Measurements from ENCODE around the gene SEMA3C. TPM values are rescaled to one million over a fixed set of nuclear protein-coding genes. Genes with fewer than 3 reads are reported as not detected.

Gene SEMA3C
- polyA plus RNA-seq, 1 donor, result 70.6 TPM

- no peaks in the 10 kb centered on the region for H3K4me1 ChIP-seq (ENCODE audit: control insufficient read depth, insufficient read depth, low read length)
- no peak overlapping the region for H3K27ac ChIP-seq (ENCODE audit: low read length)
- peaks cover 18% of the 10 kb centered on the region for H3K36me3 ChIP-seq (ENCODE audit: control insufficient read depth, insufficient read depth, low read length)
- no CpG with 5 or more reads among the region's 2 CpGs for WGBS (ENCODE audit: insufficient coverage, low lambda C conversion rate)
- no peaks in the 10 kb centered on the region for H3K9me3 ChIP-seq (ENCODE audit: control insufficient read depth, low read depth, low read length)
- no peak for DNase-seq
- H3K27me3 ChIP-seq (ENCODE audit: control insufficient read depth, insufficient read depth, low read length), result no peaks in the 10 kb centered on the region
- H3K4me3 ChIP-seq (ENCODE audit: low read length), result no peak overlapping the region
These were observed 169.6 kb downstream of the SEMA3C start for GRCh38 chr7:80749270-80749669.

DNA sequence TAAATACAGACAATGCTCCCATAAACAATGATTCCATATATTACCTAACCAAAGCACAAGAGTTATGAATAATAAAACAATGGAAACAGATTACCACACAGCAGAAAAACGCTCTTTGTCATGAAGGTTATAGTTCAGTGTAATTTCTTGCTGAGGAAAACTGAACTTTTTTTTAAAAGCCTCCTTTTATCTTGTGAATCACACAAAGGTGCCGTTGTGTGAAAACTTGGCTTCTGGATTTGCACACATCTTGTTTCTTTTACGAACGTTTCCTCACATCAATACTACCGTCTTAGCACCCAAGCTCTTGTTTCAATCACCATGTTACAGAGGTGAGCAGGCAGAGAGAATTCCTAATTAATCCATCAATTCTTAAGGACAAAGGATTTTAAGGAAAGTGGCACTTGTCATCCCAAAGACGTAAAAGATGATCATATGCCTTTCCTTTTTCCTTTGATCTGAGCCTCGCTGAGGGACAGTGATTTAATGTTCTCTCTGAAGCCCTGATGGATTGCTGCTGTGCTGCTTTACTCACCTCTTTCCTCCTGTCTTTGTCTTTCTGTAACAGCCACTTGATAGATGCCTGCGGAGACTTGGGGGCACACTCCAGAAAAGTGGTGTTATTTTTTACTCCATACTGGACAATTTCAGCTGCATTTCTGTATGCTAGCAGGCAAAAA is 170.3 kb downstream of the SEMA3C start:
- 63% methylated on average over 3 of the region's 8 CpGs for WGBS (ENCODE audit: insufficient coverage, low lambda C conversion rate)
- H3K4me1 ChIP-seq (ENCODE audit: control insufficient read depth, insufficient read depth, low read length), result no peaks in the 10 kb centered on the region
- H3K27me3 ChIP-seq (ENCODE audit: control insufficient read depth, insufficient read depth, low read length), result no peaks in the 10 kb centered on the region
- no peak overlapping the region for H3K4me3 ChIP-seq (ENCODE audit: low read length)
- H3K36me3 ChIP-seq (ENCODE audit: control insufficient read depth, insufficient read depth, low read length), result peaks cover 18% of the 10 kb centered on the region
- peak in 1 of 2 donors; percentile 40 for DNase-seq
- peak overlapping the region; percentile 30 for H3K27ac ChIP-seq (ENCODE audit: low read length)
- H3K9me3 ChIP-seq (ENCODE audit: control insufficient read depth, low read depth, low read length), result no peaks in the 10 kb centered on the region

- Histone ChIP-seq H3K9me3 (ENCODE audit: control insufficient read depth, low read depth, low read length) (no peaks in the 10 kb centered on the region), H3K4me3 (ENCODE audit: low read length) (no peak overlapping the region), H3K4me1 (ENCODE audit: control insufficient read depth, insufficient read depth, low read length) (no peaks in the 10 kb centered on the region), H3K27me3 (ENCODE audit: control insufficient read depth, insufficient read depth, low read length) (no peaks in the 10 kb centered on the region), H3K36me3 (ENCODE audit: control insufficient read depth, insufficient read depth, low read length) (peaks cover 6% of the 10 kb centered on the region), H3K27ac (ENCODE audit: low read length) (no peak overlapping the region)
- no peak for DNase-seq
- 83% methylated on average over 1 of the region's 1 CpG for WGBS (ENCODE audit: insufficient coverage, low lambda C conversion rate)
These were observed 177.9 kb downstream of the SEMA3C start for GRCh38 chr7:80740778-80741545.

DNA sequence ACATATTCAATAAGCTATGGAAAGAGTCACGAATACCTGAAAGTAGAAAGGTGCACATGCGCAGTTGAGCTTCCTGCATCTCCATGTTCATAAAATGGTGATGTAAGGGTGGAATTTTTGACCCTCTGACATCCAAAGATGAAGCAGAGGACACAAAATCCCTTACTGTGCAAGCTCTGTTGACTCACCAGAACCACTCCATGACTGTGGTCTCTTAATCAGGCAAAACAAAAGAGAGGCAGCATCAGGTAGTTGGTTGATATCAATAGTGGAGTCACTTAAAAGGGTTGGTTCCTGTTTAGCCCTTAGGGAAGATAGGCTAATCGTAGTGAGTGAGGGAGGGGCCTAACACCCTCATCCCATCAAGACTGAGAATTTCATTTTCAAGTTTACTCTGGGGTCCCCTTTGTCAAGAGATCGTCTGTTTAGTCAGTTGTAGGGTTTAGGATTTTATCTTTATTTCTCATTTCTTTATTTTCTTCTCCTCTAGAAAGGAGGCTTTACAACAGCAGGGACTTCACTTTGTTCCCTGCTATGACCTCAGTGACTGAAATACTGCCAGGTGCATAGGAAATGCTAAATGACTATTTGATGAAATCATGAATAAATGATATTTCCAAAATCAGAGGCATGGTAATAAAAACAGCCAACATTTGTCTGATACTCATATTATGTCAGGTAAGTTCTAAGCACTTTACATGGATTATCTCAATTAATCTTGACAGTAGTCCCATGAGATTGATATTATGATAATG is 182.3 kb downstream of the SEMA3C start:
- DNase-seq, result no peak
- Histone ChIP-seq H3K4me3 (ENCODE audit: low read length) (no peak overlapping the region), H3K27ac (ENCODE audit: low read length) (no peak overlapping the region), H3K9me3 (ENCODE audit: control insufficient read depth, low read depth, low read length) (no peaks in the 10 kb centered on the region), H3K4me1 (ENCODE audit: control insufficient read depth, insufficient read depth, low read length) (no peaks in the 10 kb centered on the region), H3K36me3 (ENCODE audit: control insufficient read depth, insufficient read depth, low read length) (no peaks in the 10 kb centered on the region), H3K27me3 (ENCODE audit: control insufficient read depth, insufficient read depth, low read length) (no peaks in the 10 kb centered on the region)
- WGBS (ENCODE audit: insufficient coverage, low lambda C conversion rate), result 89% methylated on average over 3 of the region's 4 CpGs

GRCh38 chr7:80735330-80735729 is 183.5 kb downstream of the SEMA3C start:
- Histone ChIP-seq H3K9me3 (ENCODE audit: control insufficient read depth, low read depth, low read length) (no peaks in the 10 kb centered on the region), H3K4me3 (ENCODE audit: low read length) (no peak overlapping the region), H3K4me1 (ENCODE audit: control insufficient read depth, insufficient read depth, low read length) (no peaks in the 10 kb centered on the region), H3K27me3 (ENCODE audit: control insufficient read depth, insufficient read depth, low read length) (no peaks in the 10 kb centered on the region), H3K36me3 (ENCODE audit: control insufficient read depth, insufficient read depth, low read length) (no peaks in the 10 kb centered on the region), H3K27ac (ENCODE audit: low read length) (no peak overlapping the region)
- DNase-seq, result no peak
- 95% methylated on average over 4 of the region's 12 CpGs for WGBS (ENCODE audit: insufficient coverage, low lambda C conversion rate)

DNA sequence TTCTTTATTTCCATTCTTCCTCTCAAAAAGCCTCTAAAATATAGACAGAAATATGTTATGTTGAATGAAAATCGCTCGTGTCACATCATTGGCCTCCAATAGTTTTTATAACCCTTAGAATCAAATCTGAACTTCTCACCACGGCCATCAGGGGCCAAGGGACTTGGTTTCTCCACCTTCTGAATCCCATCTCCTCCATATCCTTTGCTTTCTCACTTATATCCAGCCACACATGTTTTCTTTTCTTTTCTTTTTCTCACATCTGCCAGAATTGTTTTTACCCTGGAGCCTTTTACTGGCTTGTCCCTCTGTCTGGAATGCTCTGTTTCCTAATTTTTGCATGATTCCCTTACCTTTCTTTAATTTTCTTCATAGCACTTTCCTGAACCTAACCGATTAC is 184.8 kb downstream of the SEMA3C start:
- Histone ChIP-seq H3K27me3 (ENCODE audit: control insufficient read depth, insufficient read depth, low read length) (no peaks in the 10 kb centered on the region), H3K9me3 (ENCODE audit: control insufficient read depth, low read depth, low read length) (no peaks in the 10 kb centered on the region), H3K27ac (ENCODE audit: low read length) (no peak overlapping the region), H3K4me1 (ENCODE audit: control insufficient read depth, insufficient read depth, low read length) (no peaks in the 10 kb centered on the region), H3K4me3 (ENCODE audit: low read length) (no peak overlapping the region), H3K36me3 (ENCODE audit: control insufficient read depth, insufficient read depth, low read length) (no peaks in the 10 kb centered on the region)
- no peak for DNase-seq
- 89% methylated on average over 3 of the region's 4 CpGs for WGBS (ENCODE audit: insufficient coverage, low lambda C conversion rate)

DNA sequence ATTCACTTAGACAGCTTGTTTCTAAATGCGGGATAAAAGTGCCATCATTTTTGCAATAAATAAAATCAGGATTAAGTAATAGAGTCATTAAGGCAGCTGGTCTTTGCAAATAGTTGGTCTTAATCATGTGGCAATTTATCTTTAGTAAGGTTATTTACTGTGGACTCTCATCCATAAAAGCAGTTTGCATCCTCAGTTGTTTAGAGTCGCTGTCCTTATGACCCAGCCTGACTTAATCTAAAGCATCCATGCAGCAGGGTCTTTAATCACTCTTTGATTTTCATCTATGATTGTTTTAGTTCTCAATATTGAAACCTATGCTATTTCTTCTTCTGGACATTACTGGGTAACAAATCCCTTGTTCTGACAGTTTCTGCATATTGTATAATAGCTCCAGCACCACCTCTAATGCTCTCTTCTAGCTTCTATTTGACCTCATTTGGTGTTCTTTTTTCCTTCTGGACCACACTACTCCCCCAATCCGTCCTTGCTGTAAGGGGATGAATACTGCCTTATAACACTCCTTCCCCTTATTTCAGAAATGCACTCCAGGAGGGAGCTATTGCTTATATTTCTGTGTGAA is 185.4 kb downstream of the SEMA3C start:
- no peak overlapping the region for H3K4me3 ChIP-seq (ENCODE audit: low read length)
- H3K9me3 ChIP-seq (ENCODE audit: control insufficient read depth, low read depth, low read length), result no peaks in the 10 kb centered on the region
- no peaks in the 10 kb centered on the region for H3K4me1 ChIP-seq (ENCODE audit: control insufficient read depth, insufficient read depth, low read length)
- WGBS (ENCODE audit: insufficient coverage, low lambda C conversion rate), result 25% methylated on average over 2 of the region's 3 CpGs
- H3K36me3 ChIP-seq (ENCODE audit: control insufficient read depth, insufficient read depth, low read length), result no peaks in the 10 kb centered on the region
- no peak for DNase-seq
- no peaks in the 10 kb centered on the region for H3K27me3 ChIP-seq (ENCODE audit: control insufficient read depth, insufficient read depth, low read length)
- H3K27ac ChIP-seq (ENCODE audit: low read length), result no peak overlapping the region

DNA sequence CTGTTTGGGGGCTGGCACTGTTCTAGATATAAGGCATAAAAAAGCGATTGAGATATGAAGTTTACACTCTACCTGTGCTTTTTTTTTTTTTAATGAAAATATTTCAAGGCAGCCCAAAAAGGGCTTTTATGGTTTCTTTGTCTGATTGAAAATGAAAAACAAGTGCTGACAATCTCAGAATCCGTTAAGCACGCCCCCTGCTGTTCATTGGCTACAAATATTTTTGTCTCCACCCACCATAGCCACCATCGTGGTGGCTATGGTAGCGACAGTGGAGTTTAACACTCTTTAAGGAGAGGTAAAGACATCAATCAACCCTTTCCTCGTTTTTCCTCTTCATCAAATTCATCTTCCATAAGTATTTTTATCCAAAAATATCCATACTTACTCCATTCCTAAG is 186.2 kb downstream of the SEMA3C start:
- Histone ChIP-seq H3K4me1 (ENCODE audit: control insufficient read depth, insufficient read depth, low read length) (no peaks in the 10 kb centered on the region), H3K27me3 (ENCODE audit: control insufficient read depth, insufficient read depth, low read length) (no peaks in the 10 kb centered on the region), H3K36me3 (ENCODE audit: control insufficient read depth, insufficient read depth, low read length) (no peaks in the 10 kb centered on the region), H3K4me3 (ENCODE audit: low read length) (no peak overlapping the region), H3K9me3 (ENCODE audit: control insufficient read depth, low read depth, low read length) (no peaks in the 10 kb centered on the region), H3K27ac (ENCODE audit: low read length) (no peak overlapping the region)
- DNase-seq, result no peak
- 70% methylated on average over 4 of the region's 6 CpGs for WGBS (ENCODE audit: insufficient coverage, low lambda C conversion rate)

GRCh38 chr7:80731281-80731680 is 187.6 kb downstream of the SEMA3C start:
- no peak for DNase-seq
- Histone ChIP-seq H3K36me3 (ENCODE audit: control insufficient read depth, insufficient read depth, low read length) (no peaks in the 10 kb centered on the region), H3K4me1 (ENCODE audit: control insufficient read depth, insufficient read depth, low read length) (no peaks in the 10 kb centered on the region), H3K27me3 (ENCODE audit: control insufficient read depth, insufficient read depth, low read length) (no peaks in the 10 kb centered on the region), H3K9me3 (ENCODE audit: control insufficient read depth, low read depth, low read length) (no peaks in the 10 kb centered on the region), H3K27ac (ENCODE audit: low read length) (no peak overlapping the region), H3K4me3 (ENCODE audit: low read length) (no peak overlapping the region)
- WGBS (ENCODE audit: insufficient coverage, low lambda C conversion rate), result 100% methylated on average over 1 of the region's 2 CpGs

- no peak overlapping the region for H3K4me3 ChIP-seq (ENCODE audit: low read length)
- no peak overlapping the region for H3K27ac ChIP-seq (ENCODE audit: low read length)
- H3K4me1 ChIP-seq (ENCODE audit: control insufficient read depth, insufficient read depth, low read length), result peaks cover 3% of the 10 kb centered on the region
- no peaks in the 10 kb centered on the region for H3K27me3 ChIP-seq (ENCODE audit: control insufficient read depth, insufficient read depth, low read length)
- WGBS (ENCODE audit: insufficient coverage, low lambda C conversion rate), result 100% methylated on average over 1 of the region's 2 CpGs
- H3K36me3 ChIP-seq (ENCODE audit: control insufficient read depth, insufficient read depth, low read length), result no peaks in the 10 kb centered on the region
- no peaks in the 10 kb centered on the region for H3K9me3 ChIP-seq (ENCODE audit: control insufficient read depth, low read depth, low read length)
- no peak for DNase-seq
These were observed 189.1 kb downstream of the SEMA3C start for GRCh38 chr7:80729591-80730320.
